Endothelial cell of hepatic sinusoid (primary cell): ENCODE results near the gene SELENON.

Experiments
- in situ Hi-C: cut with HindIII; loops from 2 replicates; pipeline ENCODE4 v1.10.0; 2017; ENCODE audit warnings: low sequenced_read_pairs

The SELENON gene

GRCh38 chr1:25808481-25809244 is 8.7 kb downstream of the SELENON start:
- in situ Hi-C loops = no loop called here

DNA sequence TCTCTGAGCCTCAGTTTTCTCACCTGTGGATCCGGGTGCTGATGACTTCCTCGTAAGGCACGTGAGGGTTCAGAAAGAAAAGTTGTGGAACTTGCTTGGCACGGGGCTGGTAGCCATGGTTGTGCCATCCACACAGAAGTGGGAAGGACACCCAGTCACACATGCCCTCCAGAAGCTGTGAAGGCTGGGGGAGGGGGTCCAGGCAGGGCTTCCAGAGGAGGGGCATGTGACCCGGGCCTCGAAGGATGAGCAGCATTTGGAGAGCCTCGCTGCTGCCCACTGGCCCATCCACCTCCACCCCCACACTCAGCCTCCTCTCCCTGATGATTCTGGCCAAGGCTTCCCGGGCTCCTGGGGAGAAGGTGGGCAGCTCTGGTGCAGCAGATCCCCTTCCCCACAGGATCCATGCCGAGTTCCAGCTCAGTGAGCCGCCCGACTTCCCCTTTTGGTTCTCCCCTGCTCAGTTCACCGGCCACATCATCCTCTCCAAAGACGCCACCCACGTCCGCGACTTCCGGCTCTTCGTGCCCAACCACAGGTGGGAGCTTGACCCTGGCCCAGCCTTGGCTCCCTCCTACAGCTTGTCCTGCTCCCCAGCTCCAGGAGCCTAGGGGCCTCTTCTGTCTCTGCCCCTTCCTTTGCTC is 9.4 kb downstream of the SELENON start:
- in situ Hi-C loops = no loop called here

DNA sequence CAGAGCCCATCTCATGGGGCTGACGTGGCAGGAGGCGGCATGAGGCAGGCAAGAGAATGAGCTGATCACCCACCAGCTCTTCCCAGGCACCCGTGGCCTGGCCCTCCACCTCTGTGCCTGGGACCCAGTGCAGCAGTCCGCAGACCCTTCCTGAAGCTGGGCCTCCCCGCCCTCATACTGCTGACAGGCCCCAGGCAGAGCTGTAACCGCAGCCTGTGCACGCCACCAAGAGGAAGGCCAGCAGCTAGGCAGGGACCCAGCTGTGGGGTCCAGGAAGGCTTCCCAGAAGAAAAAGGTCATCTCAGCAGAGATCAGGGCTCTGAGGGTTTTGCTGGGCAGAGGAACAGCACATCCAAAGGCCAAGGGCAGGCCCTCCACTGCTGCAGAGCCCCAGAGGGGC is 9.9 kb downstream of the SELENON start:
- in situ Hi-C loops = no loop called here

GRCh38 chr1:25810341-25811299 is 10.6 kb downstream of the SELENON start:
- in situ Hi-C loops = no loop called here

- in situ Hi-C loops = no loop called here
These were observed 11.5 kb downstream of the SELENON start for GRCh38 chr1:25811384-25812082.

DNA sequence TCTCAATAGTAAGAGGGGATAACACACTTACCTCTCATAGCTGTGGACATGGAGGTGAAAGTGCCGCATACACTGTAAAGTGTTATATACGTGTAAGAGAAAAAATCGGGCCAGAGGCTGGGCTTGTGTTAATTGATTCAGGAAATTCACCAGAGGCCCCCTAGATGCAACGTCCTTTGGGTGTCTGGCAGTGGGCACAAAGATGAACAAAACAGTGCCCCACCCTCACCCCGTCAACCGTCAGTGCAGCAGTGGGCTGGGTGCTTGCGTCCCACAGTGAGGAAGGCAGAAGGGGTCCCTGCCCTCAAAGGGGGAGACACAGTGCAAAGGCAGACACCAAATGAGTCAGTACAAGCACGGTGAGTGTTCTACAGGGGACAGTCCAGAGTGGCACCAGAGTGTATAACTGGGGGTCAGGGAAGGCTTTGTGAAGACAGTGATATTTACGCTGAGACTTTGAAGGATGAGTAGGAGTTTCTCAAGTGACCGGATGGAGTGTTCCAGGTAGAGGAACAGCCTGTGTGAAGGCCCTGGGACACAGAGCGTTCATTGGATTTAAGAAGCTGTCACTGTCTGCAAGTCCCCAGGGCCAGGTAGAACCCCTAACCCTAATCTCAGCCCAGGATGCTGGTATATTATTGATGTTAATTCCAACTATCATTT is 13.2 kb downstream of the SELENON start:
- in situ Hi-C loops = no loop called here

- in situ Hi-C loops = no loop called here
These were observed 13.9 kb downstream of the SELENON start for GRCh38 chr1:25813734-25814471.

DNA sequence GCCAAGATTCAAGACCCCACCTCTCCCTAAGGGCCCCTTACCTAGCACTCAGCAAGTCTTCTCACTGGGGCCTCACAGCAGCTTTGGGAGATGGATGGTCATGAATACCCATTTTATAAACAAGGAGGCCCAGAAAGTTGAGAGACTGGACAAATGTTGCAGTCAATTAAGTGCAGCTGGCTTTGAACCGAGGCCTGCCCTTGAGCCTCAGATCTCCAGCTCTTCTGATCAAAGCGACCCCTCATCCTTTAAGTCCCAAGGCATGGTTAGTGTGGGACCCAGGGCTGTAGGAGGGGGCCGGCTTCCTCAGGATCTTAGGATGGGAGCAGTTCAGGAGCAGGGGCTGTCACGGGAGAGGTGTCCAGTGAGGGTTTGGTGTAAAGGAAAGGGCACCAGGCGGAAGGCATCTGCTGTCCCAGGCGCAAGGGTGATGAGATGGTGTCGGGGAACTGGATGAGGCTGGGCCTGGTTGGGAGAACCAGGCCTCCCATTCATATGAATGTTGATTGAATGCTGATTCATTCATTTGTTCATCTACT is 14.6 kb downstream of the SELENON start:
- in situ Hi-C loops = no loop called here

GRCh38 chr1:25815208-25816111 is 15.5 kb downstream of the SELENON start:
- in situ Hi-C loops = no loop called here

GRCh38 chr1:25816112-25816718 is 16.2 kb downstream of the SELENON start:
- in situ Hi-C loops = no loop called here

- in situ Hi-C loops = no loop called here
These were observed 18.0 kb downstream of the SELENON start for GRCh38 chr1:25817840-25818501.

- in situ Hi-C loops = no loop called here
These were observed 18.6 kb downstream of the SELENON start for GRCh38 chr1:25818569-25818968.

GRCh38 chr1:25819491-25820246 is 19.7 kb downstream of the SELENON start, which contains the start of gene MTFR1L:
TSS of gene MTFR1L (plus strand) at chr1:25819954. CDS start at chr1:25823105, 3,151 bp downstream.
- in situ Hi-C loops = no loop called here

DNA sequence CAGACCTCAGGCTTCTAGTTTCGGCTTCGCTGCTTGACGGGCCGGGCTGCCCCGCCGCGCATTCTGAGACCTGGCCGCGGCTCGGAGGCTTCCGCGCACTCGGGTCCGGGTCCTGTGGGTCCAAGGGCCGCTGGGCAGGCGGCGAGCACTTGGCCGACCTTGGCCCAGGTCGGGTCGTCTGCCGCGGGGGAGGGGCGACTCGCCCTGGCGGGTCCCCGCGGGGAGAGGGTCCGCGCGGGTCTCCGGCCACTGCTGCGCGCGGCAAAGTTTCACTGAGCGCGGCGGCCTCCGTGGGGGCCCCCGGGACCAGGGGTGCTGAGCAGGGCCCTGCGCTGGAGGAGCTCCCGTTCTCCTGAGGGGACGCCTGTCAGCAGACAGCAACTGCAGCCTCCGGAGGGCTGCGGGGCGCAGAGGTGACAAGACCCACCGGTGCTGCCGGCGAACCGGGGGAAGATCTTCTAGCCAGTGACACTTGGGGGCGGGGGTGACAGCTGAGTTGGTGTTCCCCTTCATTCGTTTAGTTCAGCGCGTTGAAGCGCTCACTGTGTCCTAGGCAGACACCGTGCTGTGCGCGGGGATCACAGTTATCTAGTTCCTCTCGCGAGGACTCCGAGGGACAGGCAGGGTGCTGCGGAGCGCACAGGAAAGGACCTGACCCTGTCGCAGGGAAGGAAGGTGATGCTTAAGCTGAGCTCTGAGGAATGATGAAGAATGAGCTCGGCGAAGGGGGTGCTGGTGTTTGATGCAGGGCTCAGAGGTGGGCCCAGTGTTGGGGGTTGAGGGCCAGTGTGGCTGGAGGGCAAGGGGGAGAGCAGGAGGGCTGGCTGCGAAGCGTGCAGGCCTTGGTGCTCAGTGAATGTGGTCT is 20.5 kb downstream of the SELENON start:
- in situ Hi-C loops = no loop called here

- in situ Hi-C loops = no loop called here
These were observed 21.1 kb downstream of the SELENON start for GRCh38 chr1:25821112-25821476.

GRCh38 chr1:25821630-25822091 is 21.7 kb downstream of the SELENON start:
- in situ Hi-C loops = no loop called here
